ENCODE data around the gene AQP5.

AQP5 gene

GRCh38 chr12:49964849-49965624, 3.4 kb downstream of the AQP5 start:
- no peak for DNase-seq (ENCODE audit: low spot score)

- no peak for DNase-seq (ENCODE audit: low spot score)
Observed at GRCh38 chr12:49965836-49966235, 4.2 kb downstream of the AQP5 start.

GRCh38 chr12:49966511-49967041, 4.9 kb downstream of the AQP5 start:
- no peak for DNase-seq (ENCODE audit: low spot score)

GRCh38 chr12:49967042-49967776, 5.5 kb downstream of the AQP5 start:
- peak; percentile 79 for DNase-seq (ENCODE audit: low spot score)

- DNase-seq (ENCODE audit: low spot score) = no peak
Observed at GRCh38 chr12:49967777-49968250, 6.1 kb downstream of the AQP5 start.

GRCh38 chr12:49968471-49968870, 6.8 kb downstream of the AQP5 start:
- no peak for DNase-seq (ENCODE audit: low spot score)

GRCh38 chr12:49969027-49969426, 7.4 kb downstream of the AQP5 start:
- DNase-seq (ENCODE audit: low spot score) = no peak

GRCh38 chr12:49969651-49970429, 8.2 kb downstream of the AQP5 start:
- no peak for DNase-seq (ENCODE audit: low spot score)

- DNase-seq (ENCODE audit: low spot score) = no peak
Observed at GRCh38 chr12:49970658-49971057, 9.0 kb downstream of the AQP5 start.

- no peak for DNase-seq (ENCODE audit: low spot score)
Observed at GRCh38 chr12:49971141-49971540, 9.5 kb downstream of the AQP5 start.

GRCh38 chr12:49972129-49972528, 10.5 kb downstream of the AQP5 start:
- DNase-seq (ENCODE audit: low spot score) = no peak

- no peak for DNase-seq (ENCODE audit: low spot score)
Observed at GRCh38 chr12:49972641-49973360, 11.1 kb downstream of the AQP5 start, which contains the start of gene AQP6. Gene AQP6, plus strand, starts transcription at chr12:49972947. Its CDS starts 227 bp downstream, at chr12:49973174.

- DNase-seq (ENCODE audit: low spot score) = no peak
Observed at GRCh38 chr12:49973361-49973830, 11.7 kb downstream of the AQP5 start.

GRCh38 chr12:49974231-49974675, 12.6 kb downstream of the AQP5 start:
- peak; percentile 17 for DNase-seq (ENCODE audit: low spot score)

GRCh38 chr12:49974677-49975317, 13.1 kb downstream of the AQP5 start:
- DNase-seq (ENCODE audit: low spot score) = no peak

GRCh38 chr12:49975318-49975761, 13.7 kb downstream of the AQP5 start:
- DNase-seq (ENCODE audit: low spot score) = no peak

- no peak for DNase-seq (ENCODE audit: low spot score)
Observed at GRCh38 chr12:49976557-49976956, 14.9 kb downstream of the AQP5 start.

- no peak for DNase-seq (ENCODE audit: low spot score)
Observed at GRCh38 chr12:49978125-49978524, 16.5 kb downstream of the AQP5 start.

- no peak for DNase-seq (ENCODE audit: low spot score)
Observed at GRCh38 chr12:49979016-49979586, 17.4 kb downstream of the AQP5 start.

GRCh38 chr12:49979791-49980190, 18.1 kb downstream of the AQP5 start:
- no peak for DNase-seq (ENCODE audit: low spot score)
